Measurements from ENCODE around the gene NADK.

Gene NADK

DNA sequence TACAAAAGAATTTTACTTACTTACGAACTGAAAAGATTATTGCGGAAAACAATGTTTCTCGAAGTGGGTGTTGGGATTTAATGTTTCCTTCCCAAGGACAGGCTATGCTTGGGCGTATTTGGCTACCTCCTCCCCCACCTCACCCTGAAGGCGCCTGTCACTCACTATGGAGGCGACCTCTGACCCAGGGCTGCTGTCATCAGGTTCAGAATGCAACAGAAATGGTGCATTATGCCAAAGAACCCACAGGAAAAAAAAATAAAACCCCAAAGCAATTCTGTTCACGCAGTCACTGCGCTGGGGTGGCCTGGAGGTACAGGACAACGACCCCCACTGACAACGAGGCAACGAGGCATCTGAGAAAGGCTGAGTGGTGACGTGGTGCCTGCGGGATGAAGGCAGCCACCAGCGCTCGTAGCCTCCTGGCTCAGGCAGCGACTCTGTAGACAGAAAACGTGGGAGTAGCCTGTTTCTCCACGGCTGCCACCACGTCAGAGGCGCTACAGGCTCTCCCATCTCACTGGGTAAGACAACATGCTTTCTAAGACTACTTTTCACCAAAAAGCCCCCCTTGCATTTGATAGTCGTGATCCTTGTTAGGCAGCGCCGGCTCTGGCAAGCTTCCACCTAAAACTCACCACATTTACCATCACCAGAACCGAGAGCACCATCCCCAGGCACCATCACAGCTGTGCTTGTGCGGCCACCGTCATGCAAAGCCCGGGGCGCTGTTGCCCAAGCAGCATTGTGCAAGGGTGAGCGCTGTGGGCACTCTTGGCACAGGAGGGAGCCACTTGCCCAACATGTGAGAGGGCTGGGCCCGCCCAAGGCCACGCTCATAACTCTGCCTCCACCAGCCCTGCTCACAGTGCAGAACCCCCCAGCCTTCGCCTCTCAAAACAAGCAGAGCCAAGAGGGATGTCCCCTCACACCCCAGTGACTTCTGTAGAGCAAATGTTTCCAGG is 14.3 kb downstream of the NADK start:
- TF ChIP-seq, protein P1, sequence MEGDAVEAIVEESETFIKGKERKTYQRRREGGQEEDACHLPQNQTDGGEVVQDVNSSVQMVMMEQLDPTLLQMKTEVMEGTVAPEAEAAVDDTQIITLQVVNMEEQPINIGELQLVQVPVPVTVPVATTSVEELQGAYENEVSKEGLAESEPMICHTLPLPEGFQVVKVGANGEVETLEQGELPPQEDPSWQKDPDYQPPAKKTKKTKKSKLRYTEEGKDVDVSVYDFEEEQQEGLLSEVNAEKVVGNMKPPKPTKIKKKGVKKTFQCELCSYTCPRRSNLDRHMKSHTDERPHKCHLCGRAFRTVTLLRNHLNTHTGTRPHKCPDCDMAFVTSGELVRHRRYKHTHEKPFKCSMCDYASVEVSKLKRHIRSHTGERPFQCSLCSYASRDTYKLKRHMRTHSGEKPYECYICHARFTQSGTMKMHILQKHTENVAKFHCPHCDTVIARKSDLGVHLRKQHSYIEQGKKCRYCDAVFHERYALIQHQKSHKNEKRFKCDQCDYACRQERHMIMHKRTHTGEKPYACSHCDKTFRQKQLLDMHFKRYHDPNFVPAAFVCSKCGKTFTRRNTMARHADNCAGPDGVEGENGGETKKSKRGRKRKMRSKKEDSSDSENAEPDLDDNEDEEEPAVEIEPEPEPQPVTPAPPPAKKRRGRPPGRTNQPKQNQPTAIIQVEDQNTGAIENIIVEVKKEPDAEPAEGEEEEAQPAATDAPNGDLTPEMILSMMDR (IDR thresholded peaks at IDR 0.05; ENCODE audit: low read depth, low read length, missing control alignments): no peak
- DNase-seq (ENCODE audit: low read depth): no peak
- no peak overlapping the region for H3K4me3 ChIP-seq (ENCODE audit: low read depth, low read length)

DNA sequence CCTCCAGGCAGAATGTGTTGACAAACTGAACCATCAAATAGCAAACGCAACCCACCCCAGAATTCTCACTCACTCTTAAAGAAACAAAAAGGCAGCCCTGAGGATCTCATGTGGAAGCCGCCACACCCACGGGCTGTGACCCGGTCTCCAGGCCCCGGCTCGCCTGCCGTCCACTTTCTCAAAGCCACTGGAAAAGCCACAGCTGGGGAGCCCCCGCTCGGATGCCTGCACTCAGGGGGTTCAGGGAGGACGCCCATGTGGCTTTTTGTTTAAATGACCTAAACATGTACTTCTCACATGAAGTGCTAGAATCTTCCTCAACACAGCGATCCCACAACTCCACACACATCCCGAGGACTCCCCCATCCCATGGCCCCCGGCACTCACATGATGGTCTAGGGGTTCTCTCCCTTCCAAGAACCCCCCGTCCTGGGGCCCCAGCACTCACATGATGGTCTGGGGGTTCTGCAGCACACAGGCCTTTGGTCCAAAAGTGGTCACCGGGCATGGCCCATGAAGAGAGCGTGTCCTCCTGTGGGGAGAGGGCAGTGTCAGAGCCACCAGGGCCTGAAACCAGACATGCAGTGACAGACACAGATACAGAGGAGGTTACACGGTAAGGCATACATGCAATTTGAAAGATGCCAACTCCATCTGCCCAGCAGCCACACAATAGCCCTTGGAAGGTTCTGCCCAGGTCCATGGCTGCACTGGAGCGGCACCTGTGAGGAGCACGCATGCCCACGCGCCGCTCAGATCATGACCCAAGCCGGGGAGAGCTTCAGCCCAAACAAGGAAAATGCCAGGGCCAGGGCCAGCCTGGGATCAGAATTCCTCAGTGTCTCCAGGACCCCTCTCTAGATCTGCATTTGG is 16.5 kb downstream of the NADK start:
- TF ChIP-seq, protein P1 (IDR thresholded peaks at IDR 0.05; ENCODE audit: low read depth, low read length, missing control alignments): no peak
- no peak for DNase-seq (ENCODE audit: low read depth)
- no peak overlapping the region for H3K4me3 ChIP-seq (ENCODE audit: low read depth, low read length)

GRCh38 chr1:1760715-1761114 is 17.6 kb downstream of the NADK start:
- no peak for DNase-seq (ENCODE audit: low read depth)
- TF ChIP-seq, protein P1 (IDR thresholded peaks at IDR 0.05; ENCODE audit: low read depth, low read length, missing control alignments): no peak
- H3K4me3 ChIP-seq (ENCODE audit: low read depth, low read length): no peak overlapping the region

DNA sequence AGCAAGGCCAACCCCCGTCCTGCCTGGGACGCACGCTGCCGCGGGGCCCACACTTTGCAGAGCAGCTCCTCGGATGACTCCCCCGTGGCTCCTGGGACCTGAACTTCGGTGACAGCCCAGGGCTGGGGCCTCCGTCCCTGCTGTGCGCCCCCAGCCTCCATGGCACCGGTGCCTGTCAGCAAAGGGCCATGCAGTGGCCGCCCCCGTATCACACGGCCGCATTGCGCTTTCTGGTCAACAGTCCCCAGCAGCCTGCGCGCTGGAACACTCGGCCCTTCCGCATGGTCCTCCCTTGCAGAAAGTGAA is 18.0 kb downstream of the NADK start:
- TF ChIP-seq, protein P1 (IDR thresholded peaks at IDR 0.05; ENCODE audit: low read depth, low read length, missing control alignments): no peak
- no peak overlapping the region for H3K4me3 ChIP-seq (ENCODE audit: low read depth, low read length)
- DNase-seq (ENCODE audit: low read depth): no peak

DNA sequence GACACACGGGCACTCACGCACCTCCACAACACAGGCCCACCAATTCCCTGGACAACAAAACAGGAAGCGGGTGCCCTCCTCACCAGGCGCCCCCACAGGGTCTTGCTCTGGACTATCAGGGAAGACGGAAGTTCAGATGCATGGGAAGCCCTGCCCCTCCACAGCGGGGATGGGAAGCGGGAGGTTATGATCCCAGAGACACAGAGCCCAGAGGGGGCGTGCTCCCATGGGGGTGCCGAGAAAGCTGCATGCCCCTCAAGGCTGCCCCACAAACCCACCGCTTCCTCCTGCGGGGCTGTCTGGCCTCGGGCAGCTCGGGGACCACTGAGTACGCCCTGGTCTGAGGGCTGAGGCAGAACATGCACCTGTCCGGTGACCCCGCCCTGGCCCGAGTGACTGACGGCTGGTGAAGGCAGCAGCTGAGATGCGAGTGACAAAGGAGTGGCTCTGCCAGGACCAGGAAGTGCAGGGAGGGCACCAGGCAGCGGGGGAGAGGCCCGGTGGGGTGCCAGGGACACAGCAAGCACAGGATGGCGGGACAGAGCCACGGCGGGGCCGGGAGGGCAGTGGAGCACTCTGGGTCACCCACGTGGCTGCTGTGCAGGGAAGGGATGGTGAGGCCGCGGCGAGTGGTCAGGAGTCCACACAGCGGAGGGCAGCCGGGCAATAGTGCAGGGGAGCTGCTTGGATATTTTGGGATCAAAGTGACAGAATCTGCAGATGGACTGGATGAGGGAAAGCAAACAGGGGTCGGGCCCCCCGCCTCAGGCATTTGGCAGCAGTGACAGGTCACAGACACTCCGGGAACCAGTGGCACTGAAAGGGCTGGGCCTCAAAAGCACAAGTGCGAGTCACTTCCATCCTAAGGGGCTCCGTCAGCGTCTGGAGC is 18.6 kb downstream of the NADK start:
- no peak overlapping the region for H3K4me3 ChIP-seq (ENCODE audit: low read depth, low read length)
- no peak for DNase-seq (ENCODE audit: low read depth)
- TF ChIP-seq, protein P1 (IDR thresholded peaks at IDR 0.05; ENCODE audit: low read depth, low read length, missing control alignments): no peak

- no peak overlapping the region for H3K4me3 ChIP-seq (ENCODE audit: low read depth, low read length)
- TF ChIP-seq, protein P1 (IDR thresholded peaks at IDR 0.05; ENCODE audit: low read depth, low read length, missing control alignments): no peak
- DNase-seq (ENCODE audit: low read depth): no peak
Observed at GRCh38 chr1:1758692-1759455, 19.4 kb downstream of the NADK start.
